ENCODE results near the gene GTF3C1. TPM values are rescaled to one million over a fixed set of nuclear protein-coding genes. Genes with fewer than 3 reads are reported as not detected.

The GTF3C1 gene
- total RNA-seq, 1 experiment from 2014 or later = 92.4 TPM

- H3K4me3 ChIP-seq = no peak overlapping the region
- 0 out of 2 replicates have a peak, but pooled peaks cover 3% of the 10 kb centered on the region for H3K9me3 ChIP-seq (replicated peaks)
- no peak for DNase-seq (ENCODE audit: low read depth in 1 of 2, low spot score in 2 of 2)
- H3K27ac ChIP-seq = no peak overlapping the region
- peaks cover 98% of the 10 kb centered on the region for H3K36me3 ChIP-seq
- peaks cover 19% of the 10 kb centered on the region for H3K4me1 ChIP-seq (replicated peaks)
- H3K27me3 ChIP-seq (replicated peaks) = no peaks in the 10 kb centered on the region
Observed at GRCh38 chr16:27468941-27469531, 80.7 kb downstream of the GTF3C1 start.

GRCh38 chr16:27465483-27465879, 84.2 kb downstream of the GTF3C1 start:
- Histone ChIP-seq H3K36me3 (peaks cover 100% of the 10 kb centered on the region), H3K27me3 (replicated peaks) (no peaks in the 10 kb centered on the region), H3K4me1 (replicated peaks) (peaks cover 5% of the 10 kb centered on the region), H3K9me3 (replicated peaks) (0 out of 2 replicates have a peak, but pooled peaks cover 3% of the 10 kb centered on the region), H3K27ac (no peak overlapping the region), H3K4me3 (no peak overlapping the region)
- no peak for DNase-seq (ENCODE audit: low read depth in 1 of 2, low spot score in 2 of 2)

- Histone ChIP-seq H3K36me3 (peaks cover 100% of the 10 kb centered on the region), H3K4me1 (replicated peaks) (no peaks in the 10 kb centered on the region), H3K9me3 (replicated peaks) (0 out of 2 replicates have a peak, but pooled peaks cover 3% of the 10 kb centered on the region), H3K4me3 (no peak overlapping the region), H3K27me3 (replicated peaks) (no peaks in the 10 kb centered on the region), H3K27ac (no peak overlapping the region)
- no peak for DNase-seq (ENCODE audit: low read depth in 1 of 2, low spot score in 2 of 2)
Observed at GRCh38 chr16:27464626-27465482, 84.9 kb downstream of the GTF3C1 start.

GRCh38 chr16:27463741-27464591, 85.7 kb downstream of the GTF3C1 start:
- no peak overlapping the region for H3K4me3 ChIP-seq
- H3K27ac ChIP-seq = no peak overlapping the region
- 0 out of 2 replicates have a peak, but pooled peaks cover 3% of the 10 kb centered on the region for H3K9me3 ChIP-seq (replicated peaks)
- peaks cover 99% of the 10 kb centered on the region for H3K36me3 ChIP-seq
- no peak for DNase-seq (ENCODE audit: low read depth in 1 of 2, low spot score in 2 of 2)
- no peaks in the 10 kb centered on the region for H3K4me1 ChIP-seq (replicated peaks)
- no peaks in the 10 kb centered on the region for H3K27me3 ChIP-seq (replicated peaks)

GRCh38 chr16:27462846-27463682, 86.6 kb downstream of the GTF3C1 start:
- Histone ChIP-seq H3K4me3 (no peak overlapping the region), H3K27ac (no peak overlapping the region), H3K36me3 (peaks cover 92% of the 10 kb centered on the region), H3K27me3 (replicated peaks) (no peaks in the 10 kb centered on the region), H3K4me1 (replicated peaks) (no peaks in the 10 kb centered on the region), H3K9me3 (replicated peaks) (0 out of 2 replicates have a peak, but pooled peaks cover 3% of the 10 kb centered on the region)
- DNase-seq (ENCODE audit: low read depth in 1 of 2, low spot score in 2 of 2) = no peak

- no peaks in the 10 kb centered on the region for H3K4me1 ChIP-seq (replicated peaks)
- peaks cover 85% of the 10 kb centered on the region for H3K36me3 ChIP-seq
- H3K27me3 ChIP-seq (replicated peaks) = no peaks in the 10 kb centered on the region
- no peak overlapping the region for H3K4me3 ChIP-seq
- no peaks in the 10 kb centered on the region for H3K9me3 ChIP-seq (replicated peaks)
- DNase-seq (ENCODE audit: low read depth in 1 of 2, low spot score in 2 of 2) = no peak
- no peak overlapping the region for H3K27ac ChIP-seq
Observed at GRCh38 chr16:27462200-27462845, 87.4 kb downstream of the GTF3C1 start.

GRCh38 chr16:27461483-27462171, 88.1 kb downstream of the GTF3C1 start:
- no peak overlapping the region for H3K27ac ChIP-seq
- H3K4me1 ChIP-seq (replicated peaks) = no peaks in the 10 kb centered on the region
- H3K4me3 ChIP-seq = no peak overlapping the region
- DNase-seq (ENCODE audit: low read depth in 1 of 2, low spot score in 2 of 2) = no peak
- no peaks in the 10 kb centered on the region for H3K27me3 ChIP-seq (replicated peaks)
- H3K36me3 ChIP-seq = peaks cover 78% of the 10 kb centered on the region
- H3K9me3 ChIP-seq (replicated peaks) = no peaks in the 10 kb centered on the region

- H3K36me3 ChIP-seq = peaks cover 70% of the 10 kb centered on the region
- no peaks in the 10 kb centered on the region for H3K9me3 ChIP-seq (replicated peaks)
- no peak overlapping the region for H3K27ac ChIP-seq
- H3K4me1 ChIP-seq (replicated peaks) = no peaks in the 10 kb centered on the region
- no peaks in the 10 kb centered on the region for H3K27me3 ChIP-seq (replicated peaks)
- no peak overlapping the region for H3K4me3 ChIP-seq
- DNase-seq (ENCODE audit: low read depth in 1 of 2, low spot score in 2 of 2) = no peak
Observed at GRCh38 chr16:27460663-27461482, 88.8 kb downstream of the GTF3C1 start.

- H3K4me3 ChIP-seq = no peak overlapping the region
- no peak overlapping the region for H3K27ac ChIP-seq
- no peak for DNase-seq (ENCODE audit: low read depth in 1 of 2, low spot score in 2 of 2)
- peaks cover 63% of the 10 kb centered on the region for H3K36me3 ChIP-seq
- H3K27me3 ChIP-seq (replicated peaks) = no peaks in the 10 kb centered on the region
- H3K9me3 ChIP-seq (replicated peaks) = no peaks in the 10 kb centered on the region
- no peaks in the 10 kb centered on the region for H3K4me1 ChIP-seq (replicated peaks)
Observed at GRCh38 chr16:27460213-27460612, 89.5 kb downstream of the GTF3C1 start.

- Histone ChIP-seq H3K9me3 (replicated peaks) (no peaks in the 10 kb centered on the region), H3K27me3 (replicated peaks) (no peaks in the 10 kb centered on the region), H3K36me3 (peaks cover 53% of the 10 kb centered on the region), H3K4me3 (no peak overlapping the region), H3K27ac (no peak overlapping the region), H3K4me1 (replicated peaks) (no peaks in the 10 kb centered on the region)
- DNase-seq (ENCODE audit: low read depth in 1 of 2, low spot score in 2 of 2) = no peak
Observed at GRCh38 chr16:27458987-27459688, 90.6 kb downstream of the GTF3C1 start.

- Histone ChIP-seq H3K4me3 (no peak overlapping the region), H3K27ac (no peak overlapping the region), H3K4me1 (replicated peaks) (no peaks in the 10 kb centered on the region), H3K27me3 (replicated peaks) (no peaks in the 10 kb centered on the region), H3K36me3 (peaks cover 44% of the 10 kb centered on the region), H3K9me3 (replicated peaks) (no peaks in the 10 kb centered on the region)
- DNase-seq (ENCODE audit: low read depth in 1 of 2, low spot score in 2 of 2) = no peak
Observed at GRCh38 chr16:27458258-27458657, 91.5 kb downstream of the GTF3C1 start.
